ENCODE data around the gene ADH4.

- TF ChIP-seq POLR2AphosphoS5 (IDR thresholded peaks at IDR 0.05) (no peak), CTCF (IDR thresholded peaks at IDR 0.05 in 8 of 11, conservative IDR thresholded peaks at IDR 0.05 in 3 of 11) (no peak), POLR2A (IDR thresholded peaks at IDR 0.05) (no peak)
These were observed 39.9 kb downstream of the ADH4 start for GRCh38 chr4:99104153-99104552.

Measured in spleen (tissue), 7 donors.